GM18520 (cell line): ENCODE data around the gene ZSCAN32.

ENCODE experiments used
- ATAC-seq: cut with Tn5 transposase; IDR thresholded peaks from one replicate; pipeline ENCODE4 v1.9.1; 2021; ENCODE audit not compliant: unreplicated experiment

Gene ZSCAN32

GRCh38 chr16:3358871-3359270, 41.9 kb downstream of the ZSCAN32 start:
- no peak for ATAC-seq

- no peak for ATAC-seq
Measured at GRCh38 chr16:3356118-3356517, 44.7 kb downstream of the ZSCAN32 start.

- no peak for ATAC-seq
Measured at GRCh38 chr16:3355589-3355988, 45.2 kb downstream of the ZSCAN32 start, which contains the start of gene OR2C1. TSS of gene OR2C1 (plus strand) at chr16:3355889. CDS start at chr16:3355941, 52 bp downstream.

DNA sequence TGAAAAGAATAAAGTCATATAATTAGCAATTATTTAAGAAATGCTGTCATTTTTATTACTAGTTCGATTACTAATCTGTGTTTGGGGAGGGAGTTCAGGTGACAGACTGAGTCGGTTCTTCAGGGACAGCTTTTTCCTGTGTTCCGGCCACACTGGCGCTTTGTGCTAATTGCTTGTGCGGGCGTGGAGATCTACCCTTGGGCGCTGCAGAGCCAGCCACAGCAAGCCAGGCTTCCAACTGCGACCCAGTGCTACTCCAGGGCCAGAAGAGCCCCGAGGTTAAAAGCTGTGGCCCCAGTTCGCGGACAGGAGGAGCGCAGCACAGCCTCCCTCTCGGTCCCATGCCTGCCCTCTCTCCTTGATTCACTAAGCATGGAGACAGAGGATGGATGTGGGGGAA, 51.6 kb downstream of the ZSCAN32 start:
- no peak for ATAC-seq

GRCh38 chr16:3348547-3349167, 52.1 kb downstream of the ZSCAN32 start:
- ATAC-seq: no peak

DNA sequence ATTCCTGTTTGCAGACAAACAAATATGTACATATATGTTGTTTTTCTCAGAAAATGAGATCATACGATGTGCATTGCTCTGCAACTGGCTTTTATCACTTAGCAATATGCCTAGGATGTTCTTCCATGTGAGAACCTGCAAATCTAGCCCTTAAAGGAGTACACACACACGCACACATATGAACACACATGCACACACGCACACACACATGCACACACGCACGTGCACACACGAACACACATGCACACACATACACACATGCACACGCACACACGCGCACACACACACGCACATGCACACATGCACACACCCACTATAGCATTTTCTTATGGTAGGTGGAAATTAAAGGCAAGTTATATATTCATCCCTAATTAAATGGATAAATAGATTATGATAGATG, 53.2 kb downstream of the ZSCAN32 start:
- no peak for ATAC-seq

DNA sequence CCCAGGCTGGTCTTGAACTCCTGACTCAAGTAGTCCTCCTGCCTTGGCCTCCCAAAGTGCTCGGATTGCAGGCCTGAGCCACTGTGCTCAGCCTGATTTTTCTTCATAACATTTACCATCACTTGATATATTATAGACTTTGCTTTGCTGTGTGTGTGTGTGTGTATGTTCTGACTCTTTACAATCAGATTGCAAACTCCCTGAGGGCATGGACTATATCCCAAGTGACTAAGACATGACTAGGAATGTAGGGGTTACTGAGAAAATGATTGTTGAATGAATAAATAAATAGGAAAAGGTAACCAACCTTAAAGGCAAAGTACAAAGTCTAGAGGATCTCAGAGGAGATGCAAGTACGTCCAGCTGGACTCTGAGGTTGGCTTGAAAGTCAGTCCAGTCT, 54.8 kb downstream of the ZSCAN32 start:
- ATAC-seq: no peak
